H9 (cell line): ENCODE data around the gene CYTL1. TPM values are rescaled to one million over a fixed set of nuclear protein-coding genes. Genes with fewer than 3 reads are reported as not detected.
"Not testable (repeated sequence)": the region's sequence is repeated elsewhere in the genome, so short reads cannot be mapped to it uniquely, and the experiment has no call there.

Experiments used
- DNase-seq: peaks from one replicate; pipeline ENCODE4 v3.0.0-alpha.2; 2017
- H2AFZ ChIP-seq: one replicate; pipeline ENCODE4 v1.6.1; 2013; ENCODE audit warnings: mild to moderate bottlenecking, low read length, control low read depth, moderate library complexity
- H2AK5ac ChIP-seq: 2 replicates; pipeline ENCODE4 v1.6.1; 2013; ENCODE audit warnings: low read length, control low read depth, mixed read lengths; ENCODE audit not compliant: insufficient read length
- H2BK120ac ChIP-seq: one replicate; pipeline ENCODE4 v1.6.1; 2013; ENCODE audit warnings: low read depth, mild to moderate bottlenecking, low read length, control low read depth, inconsistent platforms; ENCODE audit not compliant: poor library complexity, severe bottlenecking
- H2BK12ac ChIP-seq: 2 replicates; pipeline ENCODE4 v1.6.1; 2013; ENCODE audit warnings: low read length, control low read depth, mixed read lengths, low read depth; ENCODE audit not compliant: insufficient read length
- H2BK15ac ChIP-seq: 2 replicates; pipeline ENCODE4 v1.6.1; 2013; ENCODE audit warnings: low read depth, low read length, control low read depth
- H2BK20ac ChIP-seq: one replicate; pipeline ENCODE4 v1.6.1; 2013; ENCODE audit warnings: low read depth, mild to moderate bottlenecking, low read length, control low read depth, inconsistent platforms; ENCODE audit not compliant: poor library complexity, severe bottlenecking
- H2BK5ac ChIP-seq: 2 replicates; pipeline ENCODE4 v1.6.1; 2013; ENCODE audit warnings: low read length, control low read depth, mixed read lengths; ENCODE audit not compliant: insufficient read length
- H3K14ac ChIP-seq: 2 replicates; pipeline ENCODE4 v1.6.1; 2013; ENCODE audit warnings: low read length, control low read depth; ENCODE audit not compliant: insufficient read depth
- H3K18ac ChIP-seq: 2 replicates; pipeline ENCODE4 v1.6.1; 2013; ENCODE audit warnings: low read depth, mild to moderate bottlenecking, mixed read lengths, low read length, control low read depth; ENCODE audit not compliant: insufficient read length
- H3K23ac ChIP-seq: 2 replicates; pipeline ENCODE4 v1.6.1; 2013; ENCODE audit warnings: low read length, control low read depth, mixed read lengths, low read depth; ENCODE audit not compliant: insufficient read length
- H3K23me2 ChIP-seq: 2 replicates; pipeline ENCODE4 v1.6.1; 2013; ENCODE audit warnings: low read depth, mild to moderate bottlenecking, mixed read lengths, low read length, control low read depth; ENCODE audit not compliant: insufficient read length, poor library complexity, severe bottlenecking
- H3K27ac ChIP-seq: 2 replicates; pipeline ENCODE4 v1.5.1; 2013; ENCODE audit warnings: low read length, control low read depth, mixed read lengths, low read depth; ENCODE audit not compliant: insufficient read length
- H3K27me3 ChIP-seq: 2 replicates; pipeline ENCODE4 v1.6.1; 2013; ENCODE audit warnings: low read length, control low read depth, inconsistent platforms; ENCODE audit not compliant: insufficient read depth
- H3K4ac ChIP-seq: 2 replicates; pipeline ENCODE4 v1.6.1; 2013; ENCODE audit warnings: low read depth, mild to moderate bottlenecking, control low read depth, inconsistent platforms, low read length, moderate library complexity
- H3K4me1 ChIP-seq: 2 replicates; pipeline ENCODE4 v1.6.1; 2013; ENCODE audit warnings: low read length, control low read depth, inconsistent platforms; ENCODE audit not compliant: insufficient read depth
- H3K4me2 ChIP-seq: 2 replicates; pipeline ENCODE4 v1.6.1; 2013; ENCODE audit warnings: low read length, control low read depth, mixed read lengths; ENCODE audit not compliant: insufficient read length, insufficient read depth
- H3K56ac ChIP-seq: 2 replicates; pipeline ENCODE4 v1.6.1; 2013; ENCODE audit warnings: low read depth, mild to moderate bottlenecking, mixed read lengths, low read length, control low read depth; ENCODE audit not compliant: insufficient read length
- H3K79me1 ChIP-seq: 2 replicates; pipeline ENCODE4 v1.6.1; 2013; ENCODE audit warnings: low read depth, mild to moderate bottlenecking, moderate library complexity, low read length, control low read depth, inconsistent platforms; ENCODE audit not compliant: insufficient read depth, poor library complexity, severe bottlenecking
- H3K79me2 ChIP-seq: 2 replicates; pipeline ENCODE4 v1.6.1; 2013; ENCODE audit warnings: low read length, control low read depth, inconsistent platforms; ENCODE audit not compliant: insufficient read depth
- H3K9ac ChIP-seq: 2 replicates; pipeline ENCODE4 v1.6.1; 2013; ENCODE audit warnings: low read length, control low read depth, mixed read lengths; ENCODE audit not compliant: insufficient read length; ENCODE audit errors: extremely low read depth
- H3K9me3 ChIP-seq: one replicate; pipeline ENCODE4 v1.6.1; 2013; ENCODE audit warnings: low read depth, low read length, inconsistent platforms; ENCODE audit not compliant: control insufficient read depth
- H3T11ph ChIP-seq: one replicate; pipeline ENCODE4 v1.6.1; 2013; ENCODE audit warnings: mild to moderate bottlenecking, low read length, control low read depth, inconsistent platforms
- H4K20me1 ChIP-seq: one replicate; pipeline ENCODE4 v1.6.1; 2013; ENCODE audit not compliant: control insufficient read depth, insufficient read length, insufficient read depth
- H4K5ac ChIP-seq: 2 replicates; pipeline ENCODE4 v1.6.1; 2013; ENCODE audit warnings: low read depth, mild to moderate bottlenecking, mixed read lengths, low read length, control low read depth; ENCODE audit not compliant: insufficient read length
- H4K8ac ChIP-seq: replicated peaks from 2 replicates; pipeline ENCODE4 v1.6.1; 2013; ENCODE audit warnings: low read length, control low read depth, mixed read lengths, low read depth; ENCODE audit not compliant: insufficient read length
- H4K91ac ChIP-seq: 2 replicates; pipeline ENCODE4 v1.6.1; 2013; ENCODE audit warnings: low read depth, mild to moderate bottlenecking, moderate library complexity, mixed read lengths, low read length, control low read depth; ENCODE audit not compliant: insufficient read length
- H3K27ac Mint-ChIP-seq, 3 experiments: 2 replicates in 2 of 3; 3 replicates in 1 of 3; pipeline ENCODE4 v1.8.0; 2020 to 2021; ENCODE audit warnings: mixed read lengths in 3 of 3, mild to moderate bottlenecking in 1 of 3, moderate library complexity in 1 of 3
- H3K27me3 Mint-ChIP-seq: 2 replicates; pipeline ENCODE4 v1.8.0; 2021; ENCODE audit warnings: low read depth, mild to moderate bottlenecking, moderate library complexity, mixed read lengths
- H3K36me3 Mint-ChIP-seq, 3 experiments: 2 replicates in 2 of 3; 3 replicates in 1 of 3; pipeline ENCODE4 v1.8.0; 2020 to 2021; ENCODE audit warnings: low read depth in 3 of 3, mixed read lengths in 3 of 3; ENCODE audit not compliant: insufficient read depth in 1 of 3
- H3K4me1 Mint-ChIP-seq, 2 experiments: 2 replicates each; pipeline ENCODE4 v1.8.0; 2020; ENCODE audit warnings: mixed read lengths in 2 of 2
- H3K4me3 Mint-ChIP-seq, 2 experiments: 2 replicates in 1 of 2; 3 replicates in 1 of 2; pipeline ENCODE4 v1.8.0; 2020 to 2021; ENCODE audit warnings: mild to moderate bottlenecking in 2 of 2, mixed read lengths in 2 of 2, moderate library complexity in 1 of 2
- H3K9me3 Mint-ChIP-seq, 2 experiments: 2 replicates in 1 of 2; 3 replicates in 1 of 2; pipeline ENCODE4 v1.8.0; 2020; ENCODE audit warnings: mild to moderate bottlenecking in 2 of 2, mixed read lengths in 2 of 2, moderate library complexity in 1 of 2
- WGBS: extraction: QIAGEN DNeasy Blood & Tissue Kit; methylation state at CpG from one replicate; pipeline ENCODE4 v1.1.7; 2013; ENCODE audit warnings: missing lambda C conversion rate, low lambda C conversion rate, mixed read lengths; ENCODE audit not compliant: insufficient read length; ENCODE audit errors: extremely low coverage; 5-methylcytosine and 5-hydroxymethylcytosine counted together
- total RNA-seq: library from RNA; stranded (reverse); gene quantifications from 2 replicates; pipeline ENCODE4 v1.2.1, GENCODE V29; 2021
- TF ChIP-seq, protein P1 (sequence below): fragments of 200-600 bp; sonication (generic); conservative IDR thresholded peaks from 3 replicates; pipeline ENCODE4 v1.8.0; 2021; ENCODE audit warnings: antibody characterized with exemption, mild to moderate bottlenecking

CYTL1 gene
- total RNA-seq, 1 experiment from 2014 or later = 1.7 TPM

DNA sequence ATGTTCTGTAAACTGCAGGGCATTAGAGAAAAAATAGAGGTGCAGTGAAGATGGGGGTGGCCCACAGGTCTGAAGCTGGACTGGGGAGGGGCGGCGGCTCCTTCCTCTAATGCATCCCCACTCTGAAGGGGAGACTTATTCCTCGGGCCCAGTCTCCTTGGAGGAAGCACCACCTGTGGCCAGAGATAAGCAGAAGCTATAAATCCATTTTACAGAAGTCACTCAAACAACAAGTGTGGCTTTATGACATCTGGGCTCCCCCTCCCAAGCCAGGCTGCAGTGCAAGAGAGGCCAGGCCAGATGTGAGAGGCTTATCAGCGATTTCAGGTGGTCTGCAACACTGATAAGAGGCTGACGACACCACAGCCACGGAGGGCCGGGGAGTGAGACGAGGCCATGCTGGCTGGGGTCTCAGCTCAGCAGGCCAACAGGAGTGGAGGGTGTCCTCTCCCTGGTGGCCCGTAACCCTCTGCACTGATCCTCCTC lies 15.8 kb downstream of the CYTL1 start:
- no peaks in the 10 kb centered on the region for H3K9me3 Mint-ChIP-seq
- H3K23me2 ChIP-seq = no peaks in the 10 kb centered on the region
- H2AK5ac ChIP-seq = no peak overlapping the region
- H4K91ac ChIP-seq = no peak overlapping the region
- no peak overlapping the region for H4K5ac ChIP-seq
- H3K79me2 ChIP-seq = no peaks in the 10 kb centered on the region
- no CpG with 5 or more reads among the region's 9 CpGs for WGBS
- H4K20me1 ChIP-seq = no peaks in the 10 kb centered on the region
- H2AFZ ChIP-seq = no peak overlapping the region
- no peak overlapping the region for H2BK120ac ChIP-seq
- peaks cover 0 to 4% of the 10 kb centered on the region in 2 experiments; a peak in 1 of 4 replicates for H3K4me1 Mint-ChIP-seq
- no peaks in the 10 kb centered on the region for H3K4me1 ChIP-seq
- H3K27ac ChIP-seq = no peak overlapping the region
- no peak overlapping the region for H2BK12ac ChIP-seq
- TF ChIP-seq, protein P1, sequence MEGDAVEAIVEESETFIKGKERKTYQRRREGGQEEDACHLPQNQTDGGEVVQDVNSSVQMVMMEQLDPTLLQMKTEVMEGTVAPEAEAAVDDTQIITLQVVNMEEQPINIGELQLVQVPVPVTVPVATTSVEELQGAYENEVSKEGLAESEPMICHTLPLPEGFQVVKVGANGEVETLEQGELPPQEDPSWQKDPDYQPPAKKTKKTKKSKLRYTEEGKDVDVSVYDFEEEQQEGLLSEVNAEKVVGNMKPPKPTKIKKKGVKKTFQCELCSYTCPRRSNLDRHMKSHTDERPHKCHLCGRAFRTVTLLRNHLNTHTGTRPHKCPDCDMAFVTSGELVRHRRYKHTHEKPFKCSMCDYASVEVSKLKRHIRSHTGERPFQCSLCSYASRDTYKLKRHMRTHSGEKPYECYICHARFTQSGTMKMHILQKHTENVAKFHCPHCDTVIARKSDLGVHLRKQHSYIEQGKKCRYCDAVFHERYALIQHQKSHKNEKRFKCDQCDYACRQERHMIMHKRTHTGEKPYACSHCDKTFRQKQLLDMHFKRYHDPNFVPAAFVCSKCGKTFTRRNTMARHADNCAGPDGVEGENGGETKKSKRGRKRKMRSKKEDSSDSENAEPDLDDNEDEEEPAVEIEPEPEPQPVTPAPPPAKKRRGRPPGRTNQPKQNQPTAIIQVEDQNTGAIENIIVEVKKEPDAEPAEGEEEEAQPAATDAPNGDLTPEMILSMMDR = no peak
- H4K8ac ChIP-seq = no peak overlapping the region
- no peak for DNase-seq
- no peaks in the 10 kb centered on the region for H3K79me1 ChIP-seq
- H3K36me3 Mint-ChIP-seq = no peaks in the 10 kb centered on the region
- H3K23ac ChIP-seq = no peak overlapping the region
- H3K9me3 ChIP-seq = no peaks in the 10 kb centered on the region
- H2BK20ac ChIP-seq = no peak overlapping the region
- H3T11ph ChIP-seq = no peak overlapping the region
- peaks cover 31% of the 10 kb centered on the region for H3K27me3 Mint-ChIP-seq
- H3K27me3 ChIP-seq = no peaks in the 10 kb centered on the region; the same call in 1 of the 2 replicates
- H3K4ac ChIP-seq = no peak overlapping the region
- H3K4me3 Mint-ChIP-seq = no peak overlapping the region
- H3K27ac Mint-ChIP-seq = no peak overlapping the region
- H3K56ac ChIP-seq = no peak overlapping the region
- H2BK5ac ChIP-seq = no peak overlapping the region
- H2BK15ac ChIP-seq = no peak overlapping the region
- no peak overlapping the region for H3K4me2 ChIP-seq
- H3K9ac ChIP-seq = no peak overlapping the region
- H3K18ac ChIP-seq = no peak overlapping the region
- no peak overlapping the region for H3K14ac ChIP-seq

DNA sequence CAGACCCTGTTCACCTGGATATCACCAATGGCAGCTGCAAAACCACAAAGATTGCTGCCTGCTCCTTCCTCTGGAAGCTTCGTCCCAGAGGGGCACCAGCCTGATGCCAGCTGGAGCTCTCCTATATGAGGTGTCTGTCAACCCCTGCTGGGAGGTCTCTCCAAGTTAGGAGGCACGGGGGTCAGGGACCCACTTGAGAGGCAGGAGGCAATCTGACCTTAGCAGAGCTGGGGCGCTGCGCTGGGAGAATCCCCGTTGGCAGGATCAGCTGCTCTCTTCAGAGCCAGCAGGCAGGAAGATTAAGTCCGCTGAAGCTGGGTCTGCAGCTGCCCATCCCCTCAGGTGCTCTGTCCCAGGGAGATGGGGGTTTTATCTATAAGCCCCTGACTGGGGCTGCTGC lies 17.6 kb downstream of the CYTL1 start:
- not testable (repeated sequence) for H3K36me3 Mint-ChIP-seq, H3K9me3 Mint-ChIP-seq
- no CpG with 5 or more reads among the region's 6 CpGs for WGBS

More for the DNA sequence above, 17.6 kb downstream of the CYTL1 start:
- H4K5ac ChIP-seq, H3K4me1 Mint-ChIP-seq, H3K9ac ChIP-seq, H3K79me2 ChIP-seq, H3K4me3 Mint-ChIP-seq, H2AFZ ChIP-seq, H2BK120ac ChIP-seq, H2BK15ac ChIP-seq, H3K79me1 ChIP-seq, H3K4me1 ChIP-seq, H3K56ac ChIP-seq, H3K27ac Mint-ChIP-seq, H4K8ac ChIP-seq, H2BK5ac ChIP-seq, H3K4me2 ChIP-seq, H3K14ac ChIP-seq, H2BK12ac ChIP-seq, H3K23ac ChIP-seq, H3K27me3 ChIP-seq, H3T11ph ChIP-seq, H4K91ac ChIP-seq, H3K18ac ChIP-seq, H3K4ac ChIP-seq, H3K9me3 ChIP-seq, H2BK20ac ChIP-seq, DNase-seq, H3K27ac ChIP-seq, H3K23me2 ChIP-seq, H4K20me1 ChIP-seq, H2AK5ac ChIP-seq: not testable (repeated sequence)
- peaks cover 43% of the 10 kb centered on the region for H3K27me3 Mint-ChIP-seq
